Measurements from ENCODE around the gene CBX7. TPM values are rescaled to one million over a fixed set of nuclear protein-coding genes. Genes with fewer than 3 reads are reported as not detected.
A peak's percentile ranks its signal among the peaks of the same experiment; 100 is the strongest.

Gene CBX7
- total RNA-seq, 1 donor from 2014 or later: 0.71 TPM

DNA sequence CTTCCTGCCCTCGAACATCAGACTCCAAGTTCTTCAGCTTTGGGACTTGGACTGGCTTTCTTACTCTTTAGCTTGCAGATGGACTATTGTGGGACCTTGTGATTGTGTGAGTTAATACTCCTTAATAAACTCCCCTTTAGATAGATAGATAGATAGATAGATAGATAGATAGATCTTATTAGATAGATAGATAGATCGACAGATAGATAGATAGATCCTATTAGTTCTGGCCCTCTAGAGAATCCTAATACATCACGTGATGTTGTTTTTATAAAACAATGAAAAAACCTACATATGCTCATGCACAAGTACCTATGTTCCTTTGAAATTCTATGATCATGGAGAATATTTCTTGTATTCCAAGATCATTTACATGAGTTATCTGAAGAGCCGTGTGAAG, 31.5 kb downstream of the CBX7 start:
- no peaks in the 10 kb centered on the region for H3K36me3 Mint-ChIP-seq
- peaks cover 22% of the 10 kb centered on the region for H3K4me1 Mint-ChIP-seq
- no peak overlapping the region for H3K9ac ChIP-seq
- no peaks in the 10 kb centered on the region for H4K20me1 ChIP-seq (ENCODE audit: low read depth)
- H3K4me3 ChIP-seq: no peak overlapping the region
- H3K79me2 ChIP-seq (ENCODE audit: low read depth): no peaks in the 10 kb centered on the region
- H3K9me3 Mint-ChIP-seq: no peaks in the 10 kb centered on the region
- H3K9me3 ChIP-seq (ENCODE audit: low read depth): no peaks in the 10 kb centered on the region
- H3K36me3 ChIP-seq: no peaks in the 10 kb centered on the region
- peaks cover 6% of the 10 kb centered on the region for H3K4me1 ChIP-seq
- H3K27ac Mint-ChIP-seq: no peak overlapping the region
- TF ChIP-seq, protein P1, sequence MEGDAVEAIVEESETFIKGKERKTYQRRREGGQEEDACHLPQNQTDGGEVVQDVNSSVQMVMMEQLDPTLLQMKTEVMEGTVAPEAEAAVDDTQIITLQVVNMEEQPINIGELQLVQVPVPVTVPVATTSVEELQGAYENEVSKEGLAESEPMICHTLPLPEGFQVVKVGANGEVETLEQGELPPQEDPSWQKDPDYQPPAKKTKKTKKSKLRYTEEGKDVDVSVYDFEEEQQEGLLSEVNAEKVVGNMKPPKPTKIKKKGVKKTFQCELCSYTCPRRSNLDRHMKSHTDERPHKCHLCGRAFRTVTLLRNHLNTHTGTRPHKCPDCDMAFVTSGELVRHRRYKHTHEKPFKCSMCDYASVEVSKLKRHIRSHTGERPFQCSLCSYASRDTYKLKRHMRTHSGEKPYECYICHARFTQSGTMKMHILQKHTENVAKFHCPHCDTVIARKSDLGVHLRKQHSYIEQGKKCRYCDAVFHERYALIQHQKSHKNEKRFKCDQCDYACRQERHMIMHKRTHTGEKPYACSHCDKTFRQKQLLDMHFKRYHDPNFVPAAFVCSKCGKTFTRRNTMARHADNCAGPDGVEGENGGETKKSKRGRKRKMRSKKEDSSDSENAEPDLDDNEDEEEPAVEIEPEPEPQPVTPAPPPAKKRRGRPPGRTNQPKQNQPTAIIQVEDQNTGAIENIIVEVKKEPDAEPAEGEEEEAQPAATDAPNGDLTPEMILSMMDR (IDR thresholded peaks at IDR 0.05): no peak
- TF ChIP-seq EZH2phosphoT487 (IDR thresholded peaks at IDR 0.05) (no peak), EZH2 (IDR thresholded peaks at IDR 0.05) (no peak)
- peaks cover 13% of the 10 kb centered on the region for H3K27me3 Mint-ChIP-seq (ENCODE audit: insufficient read depth, low read depth)
- peaks cover 3% of the 10 kb centered on the region for H3F3A ChIP-seq (ENCODE audit: low read depth)
- H3K27ac ChIP-seq: no peak overlapping the region
- no peak overlapping the region for H2AFZ ChIP-seq (replicated peaks)
- H3K4me3 Mint-ChIP-seq: no peak overlapping the region
- no peak for DNase-seq (ENCODE audit: low spot score)
- H3K4me2 ChIP-seq: no peak overlapping the region
- H3K27me3 ChIP-seq: peaks cover 3% of the 10 kb centered on the region

DNA sequence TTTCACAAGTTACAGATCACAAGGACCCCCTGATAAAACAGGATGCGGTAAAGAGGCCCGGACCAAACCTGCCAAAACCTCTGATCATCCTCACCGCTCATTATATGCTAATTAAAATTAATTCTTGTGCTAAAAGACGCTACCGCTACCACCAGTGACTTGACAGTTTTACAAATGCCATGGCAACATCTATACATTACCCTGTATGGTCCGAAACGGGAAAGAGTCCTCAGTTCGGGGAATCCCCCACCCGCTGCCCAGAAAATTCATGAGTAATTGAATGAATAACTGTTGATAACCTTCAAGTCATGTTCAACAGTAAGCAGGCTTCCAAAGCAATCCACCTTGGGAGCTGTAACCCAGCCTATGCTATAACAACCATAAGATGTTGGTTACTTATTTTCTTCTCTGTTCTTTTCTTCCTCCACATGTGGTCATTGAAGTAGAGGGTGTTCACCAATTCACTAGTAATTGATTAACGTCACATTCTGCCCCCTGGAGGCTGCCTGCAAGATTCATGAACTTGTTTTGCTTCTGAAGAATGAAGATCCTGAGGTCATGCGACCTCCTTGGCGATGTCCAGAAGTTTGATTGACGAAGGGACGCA, 34.8 kb downstream of the CBX7 start:
- H3K9me3 ChIP-seq (ENCODE audit: low read depth): no peaks in the 10 kb centered on the region
- no peak overlapping the region for H3K27ac Mint-ChIP-seq
- no peaks in the 10 kb centered on the region for H3K9me3 Mint-ChIP-seq
- no peak overlapping the region for H3K9ac ChIP-seq
- H3K4me3 ChIP-seq: no peak overlapping the region
- peak; percentile 68 for DNase-seq (ENCODE audit: low spot score)
- peaks cover 20% of the 10 kb centered on the region for H3K27me3 Mint-ChIP-seq (ENCODE audit: insufficient read depth, low read depth)
- H3K79me2 ChIP-seq (ENCODE audit: low read depth): no peaks in the 10 kb centered on the region
- H3K36me3 ChIP-seq: no peaks in the 10 kb centered on the region
- no peak overlapping the region for H3K4me2 ChIP-seq
- H4K20me1 ChIP-seq (ENCODE audit: low read depth): no peaks in the 10 kb centered on the region
- H3K27me3 ChIP-seq: peaks cover 19% of the 10 kb centered on the region
- H3K27ac ChIP-seq: no peak overlapping the region
- H3F3A ChIP-seq (ENCODE audit: low read depth): peaks cover 26% of the 10 kb centered on the region
- no peak overlapping the region for H2AFZ ChIP-seq (replicated peaks)
- H3K4me3 Mint-ChIP-seq: peak overlapping the region; percentile 4
- peaks cover 26% of the 10 kb centered on the region for H3K4me1 Mint-ChIP-seq
- TF ChIP-seq, protein P1 (IDR thresholded peaks at IDR 0.05): peak; percentile 65
- no peak for TF ChIP-seq EZH2 (IDR thresholded peaks at IDR 0.05)
- TF ChIP-seq EZH2phosphoT487 (IDR thresholded peaks at IDR 0.05): no peak
- H3K4me1 ChIP-seq: peaks cover 22% of the 10 kb centered on the region
- no peaks in the 10 kb centered on the region for H3K36me3 Mint-ChIP-seq

DNA sequence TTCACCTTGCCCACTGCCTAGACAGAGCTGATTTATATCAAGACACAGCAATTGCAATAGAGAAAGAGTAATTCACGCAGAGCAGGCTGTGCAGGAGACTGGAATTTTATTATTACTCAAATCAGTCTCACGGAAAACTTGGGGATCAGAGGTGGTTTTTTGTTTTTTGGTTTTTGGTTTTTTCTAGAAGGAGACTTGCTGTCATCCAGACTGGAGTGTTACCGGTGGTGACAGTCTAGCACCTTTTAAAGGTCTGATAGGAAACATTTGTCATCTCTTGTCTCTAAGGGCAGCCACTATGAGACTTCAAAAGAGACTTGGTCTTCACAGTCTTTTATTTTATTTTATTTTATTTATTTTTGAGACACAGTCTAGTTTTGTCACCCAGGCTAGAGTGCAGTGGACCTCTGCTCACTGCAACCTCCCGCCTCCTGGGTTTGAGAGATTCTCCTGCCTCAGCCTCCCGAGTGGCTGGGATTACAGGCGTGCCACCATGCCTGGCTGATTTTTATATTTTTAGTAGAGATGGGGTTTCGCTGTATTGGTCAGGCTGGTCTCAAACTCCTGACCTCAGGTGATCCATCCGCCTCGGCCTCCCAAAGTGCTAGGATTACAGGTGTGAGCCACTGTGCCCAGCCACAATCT, 36.4 kb downstream of the CBX7 start:
- H3K27me3 ChIP-seq: peaks cover 19% of the 10 kb centered on the region
- peaks cover 18% of the 10 kb centered on the region for H3K27me3 Mint-ChIP-seq (ENCODE audit: insufficient read depth, low read depth)
- H3K4me3 Mint-ChIP-seq: no peak overlapping the region
- DNase-seq (ENCODE audit: low spot score): no peak
- no peak overlapping the region for H3K27ac ChIP-seq
- H3K79me2 ChIP-seq (ENCODE audit: low read depth): no peaks in the 10 kb centered on the region
- H2AFZ ChIP-seq (replicated peaks): no peak overlapping the region
- H3K4me1 Mint-ChIP-seq: peaks cover 33% of the 10 kb centered on the region
- H3K27ac Mint-ChIP-seq: no peak overlapping the region
- no peaks in the 10 kb centered on the region for H3K36me3 Mint-ChIP-seq
- no peak for TF ChIP-seq EZH2 (IDR thresholded peaks at IDR 0.05)
- no peak for TF ChIP-seq EZH2phosphoT487 (IDR thresholded peaks at IDR 0.05)
- TF ChIP-seq, protein P1 (IDR thresholded peaks at IDR 0.05): no peak
- H3K9me3 Mint-ChIP-seq: no peaks in the 10 kb centered on the region
- H3K4me2 ChIP-seq: peak overlapping the region; percentile 72
- peaks cover 33% of the 10 kb centered on the region for H3F3A ChIP-seq (ENCODE audit: low read depth)
- H3K4me3 ChIP-seq: no peak overlapping the region
- H3K4me1 ChIP-seq: peaks cover 26% of the 10 kb centered on the region
- no peak overlapping the region for H3K9ac ChIP-seq
- H3K36me3 ChIP-seq: no peaks in the 10 kb centered on the region
- H3K9me3 ChIP-seq (ENCODE audit: low read depth): no peaks in the 10 kb centered on the region
- H4K20me1 ChIP-seq (ENCODE audit: low read depth): no peaks in the 10 kb centered on the region

Data from neural progenitor cell (in vitro differentiated cells).